Body of pancreas (tissue), 4 donors: ENCODE results near the gene NINJ1. TPM values are rescaled to one million over a fixed set of nuclear protein-coding genes. Genes with fewer than 3 reads are reported as not detected.

ENCODE experiments used
- ATAC-seq: fragments of 150-250 bp; one replicate; pipeline ENCODE4 v1.9.1; 2016
- DNase-seq, 4 donors: peaks; one replicate each; pipeline ENCODE4 v3.0.0-alpha.2; 2019
- H3K27ac ChIP-seq, 4 donors: fragments of 200-600 bp; sonication (generic); 1 replicate in 3 of 4; 2 replicates in 1 of 4; pipeline versions ENCODE4 v1.5.1 to v1.6.1; 2016 to 2019; ENCODE audit warnings: mild to moderate bottlenecking in 1 of 4, mixed read lengths in 1 of 4, moderate library complexity in 1 of 4
- H3K27me3 ChIP-seq, 2 donors: fragments of 200-600 bp; sonication (generic); one replicate each; pipeline ENCODE4 v1.6.0; 2016; ENCODE audit warnings: mild to moderate bottlenecking in 1 of 2
- H3K36me3 ChIP-seq, 2 donors: fragments of 200-600 bp; sonication (generic); replicated peaks in 1 of 2; 2 replicates each; pipeline ENCODE4 v1.5.1; 2016; ENCODE audit warnings: low read depth in 2 of 2; ENCODE audit not compliant: insufficient read depth in 1 of 2
- H3K4me1 ChIP-seq: fragments of 200-600 bp; sonication (generic); one replicate; pipeline ENCODE4 v1.6.0; 2016
- H3K4me3 ChIP-seq, 2 donors: fragments of 200-600 bp; sonication (generic); 1 replicate in 1 of 2; 2 replicates in 1 of 2; pipeline ENCODE4 v1.5.1; 2016 to 2019
- H3K9me3 ChIP-seq, 3 donors: fragments of 200-600 bp; sonication (generic); 1 replicate in 2 of 3; 2 replicates in 1 of 3; pipeline ENCODE4 v1.5.1; 2016
- POLR2A ChIP-seq, 3 donors: fragments of 450-650 bp; IDR thresholded peaks; one replicate each; pipeline ENCODE4 v1.6.1; 2016; ENCODE audit warnings: antibody characterized with exemption in 3 of 3, mild to moderate bottlenecking in 2 of 3
- WGBS, 2 donors: methylation state at CpG; one replicate each; pipeline ENCODE4 v1.1.5; 2017; 5-methylcytosine and 5-hydroxymethylcytosine counted together
- intact Hi-C: fragments of 100-400 bp; cut with DNase I; formaldehyde crosslinking; loops from one replicate; pipeline ENCODE4 v1.15.1; 2023
- total RNA-seq, 2 donors: library from RNA; depleted of rRNA; stranded (reverse); fragments of >200 nt; gene quantifications; one replicate each; pipeline ENCODE4 v1.1.0, GENCODE V29; 2016
- TF ChIP-seq, protein P1 (sequence below), 7 experiments: fragments of 450-650 bp in 4 of 7; fragments of 200-600 bp in 3 of 7; sonication (generic) in 3 of 7; IDR thresholded peaks; one replicate each; pipeline ENCODE4 v1.5.1; 2016 to 2019; ENCODE audit warnings: antibody characterized with exemption in 7 of 7

Gene NINJ1
- total RNA-seq, 2 donors from 2014 or later, result 32.6 to 32.9 TPM

DNA sequence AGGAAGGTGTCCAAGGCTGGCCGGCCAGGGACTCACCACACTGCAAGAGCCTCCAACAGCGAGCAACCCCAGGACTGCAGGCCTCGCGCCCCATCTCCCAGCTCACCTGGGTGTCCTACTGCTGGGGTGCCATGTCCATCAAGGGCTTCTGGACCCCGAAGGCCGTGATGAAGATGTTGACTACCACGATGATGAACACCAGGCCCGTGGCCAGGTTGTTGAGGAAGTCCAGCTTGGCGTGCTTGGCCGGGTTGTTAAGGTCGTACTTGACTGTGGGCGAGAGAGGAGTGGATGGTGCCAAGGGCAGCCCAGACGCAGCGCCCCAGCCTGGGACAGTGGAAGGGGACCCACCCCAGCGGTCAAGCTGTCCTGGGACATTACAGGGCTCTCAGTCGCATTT, 9.3 kb downstream of the NINJ1 start:
- H3K9me3 ChIP-seq, result no peaks in the 10 kb centered on the region
- ATAC-seq (no peak), DNase-seq (peak in 2 of 4 donors; percentile 8 to 10)
- peaks cover 19% of the 10 kb centered on the region for H3K4me1 ChIP-seq
- H3K27me3 ChIP-seq, result no peaks in the 10 kb centered on the region
- no peak overlapping the region for H3K27ac ChIP-seq
- TF ChIP-seq POLR2A (IDR thresholded peaks at IDR 0.05), result no peak
- TF ChIP-seq, protein P1, sequence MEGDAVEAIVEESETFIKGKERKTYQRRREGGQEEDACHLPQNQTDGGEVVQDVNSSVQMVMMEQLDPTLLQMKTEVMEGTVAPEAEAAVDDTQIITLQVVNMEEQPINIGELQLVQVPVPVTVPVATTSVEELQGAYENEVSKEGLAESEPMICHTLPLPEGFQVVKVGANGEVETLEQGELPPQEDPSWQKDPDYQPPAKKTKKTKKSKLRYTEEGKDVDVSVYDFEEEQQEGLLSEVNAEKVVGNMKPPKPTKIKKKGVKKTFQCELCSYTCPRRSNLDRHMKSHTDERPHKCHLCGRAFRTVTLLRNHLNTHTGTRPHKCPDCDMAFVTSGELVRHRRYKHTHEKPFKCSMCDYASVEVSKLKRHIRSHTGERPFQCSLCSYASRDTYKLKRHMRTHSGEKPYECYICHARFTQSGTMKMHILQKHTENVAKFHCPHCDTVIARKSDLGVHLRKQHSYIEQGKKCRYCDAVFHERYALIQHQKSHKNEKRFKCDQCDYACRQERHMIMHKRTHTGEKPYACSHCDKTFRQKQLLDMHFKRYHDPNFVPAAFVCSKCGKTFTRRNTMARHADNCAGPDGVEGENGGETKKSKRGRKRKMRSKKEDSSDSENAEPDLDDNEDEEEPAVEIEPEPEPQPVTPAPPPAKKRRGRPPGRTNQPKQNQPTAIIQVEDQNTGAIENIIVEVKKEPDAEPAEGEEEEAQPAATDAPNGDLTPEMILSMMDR (IDR thresholded peaks at IDR 0.05), result no peak
- no peak overlapping the region for H3K4me3 ChIP-seq
- 90 to 97% methylated on average over 10 to 16 of the region's 16 CpGs for WGBS, 2 donors
- intact Hi-C loops, result no loop called here
- peaks cover 0 to 4% of the 10 kb centered on the region in 2 donors for H3K36me3 ChIP-seq

DNA sequence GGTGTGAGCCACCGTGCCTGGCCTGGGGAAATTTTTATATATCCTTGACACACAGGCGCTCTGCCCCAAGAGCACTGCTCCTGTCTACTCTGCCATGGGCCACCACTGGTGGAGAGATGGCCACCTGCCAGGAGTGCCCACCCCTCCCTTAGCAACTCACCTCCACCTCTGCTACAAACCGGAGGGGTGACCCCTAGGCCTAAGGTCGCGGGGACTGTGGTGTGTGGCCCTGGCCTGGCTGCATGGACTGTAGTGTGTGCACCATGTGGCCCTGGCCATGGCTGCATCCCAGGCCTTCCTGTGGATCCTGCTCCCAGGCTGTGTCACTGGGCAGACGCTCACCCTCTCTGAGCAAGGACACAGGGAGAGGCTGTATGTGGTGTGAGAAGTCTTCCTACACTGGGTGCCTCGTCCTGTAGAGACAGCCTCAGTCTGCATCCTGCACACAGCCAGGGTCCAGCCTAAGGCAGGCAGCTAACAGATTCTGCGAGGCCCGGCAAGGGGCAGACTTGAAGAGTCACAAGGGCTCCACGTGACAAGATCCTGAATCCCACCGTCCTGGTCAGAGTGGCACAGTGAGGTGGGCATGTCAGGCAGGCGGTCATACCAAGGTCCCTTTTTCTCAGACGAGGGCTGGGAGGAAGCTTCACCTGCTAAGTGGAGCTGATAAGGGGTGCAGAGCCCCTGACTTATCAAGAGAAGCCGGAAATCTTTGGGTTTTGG, 10.3 kb downstream of the NINJ1 start:
- H3K27me3 ChIP-seq, result no peaks in the 10 kb centered on the region
- H3K36me3 ChIP-seq, result peaks cover 0 to 4% of the 10 kb centered on the region in 2 donors
- no peak overlapping the region for H3K4me3 ChIP-seq
- no peak overlapping the region for H3K27ac ChIP-seq
- 82 to 96% methylated on average over 9 to 13 of the region's 14 CpGs for WGBS, 2 donors
- TF ChIP-seq POLR2A (IDR thresholded peaks at IDR 0.05), result no peak
- TF ChIP-seq, protein P1 (IDR thresholded peaks at IDR 0.05), result no peak
- intact Hi-C loops, result no loop called here
- ATAC-seq (no peak), DNase-seq (peak in 1 of 4 donors; percentile 13)
- no peaks in the 10 kb centered on the region for H3K9me3 ChIP-seq
- H3K4me1 ChIP-seq, result peaks cover 16% of the 10 kb centered on the region

DNA sequence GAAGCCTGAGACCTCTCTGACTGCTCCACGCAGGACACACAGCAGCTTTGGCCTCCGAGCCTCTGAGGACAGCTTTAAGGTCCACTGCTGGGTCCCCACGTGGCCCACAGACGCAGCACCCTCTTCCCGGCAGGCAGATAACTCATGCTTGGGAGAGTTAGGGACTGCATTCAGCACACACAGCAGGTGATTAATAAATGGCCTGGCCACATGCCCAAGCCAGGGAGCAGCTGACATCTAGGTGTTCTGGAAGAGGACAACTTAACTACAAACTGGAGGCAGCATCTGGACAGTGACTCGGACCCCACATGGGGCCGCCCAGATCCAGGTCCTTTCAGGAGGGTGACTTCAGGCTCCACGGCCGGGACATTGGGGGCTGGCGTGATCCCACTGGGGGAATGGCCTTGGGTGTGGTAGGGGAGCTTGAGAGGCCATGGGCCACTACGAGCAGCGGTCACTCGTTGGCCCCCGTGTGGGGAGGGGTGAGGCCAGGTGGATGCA, 11.3 kb downstream of the NINJ1 start:
- Histone ChIP-seq H3K27me3 (no peaks in the 10 kb centered on the region), H3K4me1 (peaks cover 16% of the 10 kb centered on the region), H3K27ac (no peak overlapping the region), H3K4me3 (no peak overlapping the region), H3K36me3 (peaks cover 0 to 4% of the 10 kb centered on the region in 2 donors), H3K9me3 (no peaks in the 10 kb centered on the region)
- DNase-seq (peak in 1 of 4 donors; percentile 12), ATAC-seq (no peak)
- TF ChIP-seq, protein P1 (IDR thresholded peaks at IDR 0.05), result no peak
- TF ChIP-seq POLR2A (IDR thresholded peaks at IDR 0.05), result no peak
- intact Hi-C loops, result no loop called here
- 88 to 92% methylated on average over 10 to 14 of the region's 14 CpGs for WGBS, 2 donors

DNA sequence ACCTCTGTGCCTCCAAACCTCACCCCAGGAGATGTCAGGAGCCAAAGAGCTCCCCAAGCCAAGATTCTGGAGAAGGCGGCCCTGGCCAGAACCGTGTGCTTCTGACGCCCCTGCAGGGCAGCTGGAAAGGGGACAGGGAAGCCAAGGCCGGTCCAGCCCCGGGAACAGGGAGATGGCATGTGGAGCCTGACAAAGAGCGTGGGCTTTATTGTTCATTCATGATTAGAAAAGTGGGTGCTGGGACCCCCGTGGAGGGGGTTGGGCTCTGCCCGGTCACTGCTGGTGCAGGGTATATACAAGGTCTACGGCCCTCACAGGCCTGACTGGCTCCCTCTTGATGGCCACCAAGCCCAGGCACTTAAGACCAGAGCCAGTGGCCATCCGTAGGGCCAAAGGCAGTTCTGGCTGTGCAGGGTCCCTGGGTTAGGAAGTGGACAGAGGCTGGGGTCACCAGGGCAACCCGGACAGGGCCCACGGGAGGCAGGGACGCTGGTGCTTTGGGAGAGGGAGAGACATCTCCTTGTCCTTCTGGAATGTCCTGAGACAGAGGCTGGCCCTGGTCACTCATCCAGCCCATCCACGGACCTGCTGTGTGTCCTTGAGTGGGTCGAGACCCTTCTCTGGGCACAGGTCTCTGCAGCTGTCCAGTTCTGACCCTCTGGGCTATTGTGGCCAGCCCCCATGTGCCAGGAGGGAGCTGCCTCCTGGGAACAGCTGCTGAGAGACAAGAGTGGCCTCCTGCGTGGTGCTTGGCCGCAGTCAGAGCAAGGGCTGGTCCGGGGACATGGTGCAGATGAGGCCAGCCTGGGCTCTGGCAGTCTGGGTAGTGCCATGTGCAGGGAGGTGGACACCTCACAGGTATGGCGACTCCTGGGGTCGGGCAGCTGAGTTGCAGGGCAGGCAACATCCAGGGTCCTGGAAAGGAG, 12.5 kb downstream of the NINJ1 start:
- DNase-seq (peak in 2 of 4 donors; percentile 5 to 10), ATAC-seq (no peak)
- Histone ChIP-seq H3K4me3 (no peak overlapping the region), H3K36me3 (peaks cover 0 to 4% of the 10 kb centered on the region in 2 donors), H3K27me3 (no peaks in the 10 kb centered on the region), H3K9me3 (no peaks in the 10 kb centered on the region), H3K4me1 (peaks cover 16% of the 10 kb centered on the region), H3K27ac (no peak overlapping the region)
- intact Hi-C loops, result no loop called here
- WGBS, 2 donors, result 84 to 87% methylated on average over 11 to 20 of the region's 20 CpGs
- no peak for TF ChIP-seq POLR2A (IDR thresholded peaks at IDR 0.05)

DNA sequence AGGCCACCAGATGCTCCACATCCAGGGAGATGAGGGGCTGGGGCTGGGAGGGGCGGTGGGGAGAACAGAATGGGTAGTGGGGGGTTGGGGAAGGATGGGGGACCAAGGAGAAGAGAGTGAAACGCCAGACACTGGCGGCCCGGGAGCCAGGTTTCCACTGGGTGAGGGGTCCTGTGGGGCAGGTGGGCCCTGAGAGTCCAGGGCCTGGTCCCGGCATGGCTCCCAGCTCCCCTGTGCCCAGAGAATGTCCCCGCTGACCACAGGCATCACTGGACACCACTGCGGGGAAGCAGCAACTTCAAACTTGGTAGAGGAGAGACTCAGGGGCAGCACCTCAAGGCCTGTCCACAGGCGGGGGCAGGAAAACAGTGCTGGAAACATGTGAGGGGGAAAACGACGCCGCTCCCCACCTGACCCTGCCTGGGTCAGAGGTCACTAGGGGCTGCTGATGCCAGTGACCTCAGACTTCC, 13.2 kb downstream of the NINJ1 start:
- Histone ChIP-seq H3K27me3 (no peaks in the 10 kb centered on the region), H3K4me1 (peaks cover 16% of the 10 kb centered on the region), H3K4me3 (no peak overlapping the region), H3K36me3 (peaks cover 0 to 4% of the 10 kb centered on the region in 2 donors), H3K9me3 (no peaks in the 10 kb centered on the region), H3K27ac (no peak overlapping the region)
- DNase-seq, result peak in 1 of 4 donors; percentile 3
- TF ChIP-seq POLR2A (IDR thresholded peaks at IDR 0.05), result no peak
- ATAC-seq, result no peak
- 90 to 92% methylated on average over 5 to 11 of the region's 11 CpGs for WGBS, 2 donors
- intact Hi-C loops, result no loop called here
